K562 (cell line): ENCODE data around the gene DEDD2. TPM values are rescaled to one million over a fixed set of nuclear protein-coding genes. Genes with fewer than 3 reads are reported as not detected.

ENCODE experiments used
- ATAC-seq: fragments of 200-7000 bp; cut with Tn5 transposase; 3 replicates; pipeline ENCODE4 v1.9.1; 2020; ENCODE audit warnings: moderate library complexity
- BruUV-seq: library from RNA; stranded (reverse); fragments of 400-500 nt; replicated peaks from 2 replicates; lab custom pipeline; 2021; lab: Mats Ljungman, UMichigan
- CTCF ChIA-PET: fragments of 300-600 bp; formaldehyde crosslinking; extraction: SDS; loops from one replicate; lab custom pipeline; 2021; ENCODE audit warnings: low intra/inter-chr PET ratio; lab: Yijun Ruan, JAX
- POLR2A ChIA-PET: fragments of 300-600, 350-650 bp; sonication (Branson Sonifier 250); formaldehyde crosslinking; extraction: SDS; loops from one replicate; lab custom pipeline; 2021; ENCODE audit warnings: antibody characterized with exemption, inconsistent platforms; lab: Yijun Ruan, JAX
- DNase-seq, 4 experiments: peaks; one replicate each; pipeline versions ENCODE4 v3.0.0 to v3.0.0-alpha.2; 2011 to 2018; ENCODE audit warnings: low spot score in 3 of 4, mixed read lengths in 3 of 4; ENCODE audit errors: extremely low read depth in 1 of 4
- FAIRE-seq: peaks from 2 replicates; lab custom pipeline; 2011; peaks lifted over from hg19 to GRCh38; lab: Jason Lieb, UNC
- H2AFZ ChIP-seq: 2 replicates; pipeline ENCODE4 v1.6.0; 2011; ENCODE audit warnings: low read depth, low read length, control low read depth, inconsistent platforms
- H3K27ac ChIP-seq: fragments of 200-600 bp; 3 replicates; pipeline ENCODE4 v1.8.0; 2011; ENCODE audit warnings: low read depth, mild to moderate bottlenecking, control low read depth, inconsistent platforms, low read length, moderate library complexity, mixed read lengths; ENCODE audit errors: extremely low read depth
- H3K27me3 ChIP-seq, 2 experiments: fragments of 300-600 bp in 1 of 2; 2 replicates in 1 of 2; 3 replicates in 1 of 2; pipeline versions ENCODE4 v1.6.0 to v1.8.0; 2011; ENCODE audit warnings: inconsistent platforms in 2 of 2, low read length in 2 of 2, mild to moderate bottlenecking in 1 of 2, mixed read lengths in 1 of 2, moderate library complexity in 1 of 2; ENCODE audit not compliant: control insufficient read depth in 2 of 2, insufficient read depth in 2 of 2
- H3K36me3 ChIP-seq: fragments of 300-600 bp; 3 replicates; pipeline ENCODE4 v1.8.0; 2011; ENCODE audit warnings: mild to moderate bottlenecking, low read length, inconsistent platforms; ENCODE audit not compliant: control insufficient read depth, insufficient read depth
- H3K4me1 ChIP-seq, 2 experiments: fragments of 200-600 bp in 1 of 2; replicated peaks in 1 of 2; 2 replicates in 1 of 2; 3 replicates in 1 of 2; pipeline versions ENCODE4 v1.5.1 to v1.8.0; 2011; ENCODE audit warnings: inconsistent platforms in 2 of 2, low read length in 2 of 2, mild to moderate bottlenecking in 1 of 2, mixed read lengths in 1 of 2, moderate library complexity in 1 of 2; ENCODE audit not compliant: control insufficient read depth in 2 of 2, insufficient read depth in 2 of 2
- H3K4me2 ChIP-seq: 2 replicates; pipeline ENCODE4 v1.6.1; 2011; ENCODE audit warnings: low read length, control low read depth, inconsistent platforms, mixed read lengths; ENCODE audit not compliant: insufficient read depth
- H3K4me3 ChIP-seq: fragments of 200-600 bp; sonication (generic), shearing (Covaris generic); 2 replicates; pipeline ENCODE4 v1.5.1; 2016; ENCODE audit warnings: control low read depth, inconsistent platforms
- H3K79me2 ChIP-seq: fragments of 200-600 bp; 3 replicates; pipeline ENCODE4 v1.8.0; 2011; ENCODE audit warnings: low read length, inconsistent platforms; ENCODE audit not compliant: control insufficient read depth, insufficient read depth
- H3K9ac ChIP-seq, 2 experiments: 2 replicates each; pipeline versions ENCODE4 v1.6.0 to v1.6.1; 2011; ENCODE audit warnings: low read depth in 2 of 2, low read length in 2 of 2, control low read depth in 1 of 2, inconsistent platforms in 1 of 2, mild to moderate bottlenecking in 1 of 2, mixed read lengths in 1 of 2; ENCODE audit not compliant: insufficient read depth in 1 of 2
- H3K9me1 ChIP-seq: one replicate; pipeline ENCODE4 v1.6.0; 2011; ENCODE audit warnings: inconsistent platforms, mild to moderate bottlenecking, low read length, moderate library complexity; ENCODE audit not compliant: control insufficient read depth, insufficient read depth
- H3K9me3 ChIP-seq: replicated peaks from 2 replicates; pipeline ENCODE4 v1.5.1; 2011; ENCODE audit warnings: low read depth, low read length, inconsistent platforms; ENCODE audit not compliant: control insufficient read depth, insufficient read depth
- H4K20me1 ChIP-seq: replicated peaks from 2 replicates; pipeline ENCODE4 v1.6.1; 2011; ENCODE audit warnings: low read length, inconsistent platforms, mixed read lengths; ENCODE audit not compliant: control insufficient read depth, insufficient read depth
- FOXJ2 ChIP-seq: fragments of 200-800 bp; sonication (Bioruptor generic); IDR thresholded peaks from 2 replicates; pipeline ENCODE4 v1.6.1; 2016; ENCODE audit warnings: missing genetic modification characterization, missing compliant biosample characterization
- ZNF583 ChIP-seq: fragments of 250-450 bp; sonication (Bioruptor Pico); IDR thresholded peaks from 2 replicates; pipeline ENCODE4 v1.4.0; 2020
- WGBS: fragments of 100-300 bp; shearing (Covaris generic); methylation state at CpG from one replicate; pipeline ENCODE4 v1.1.6; 2016; ENCODE audit warnings: low coverage, mixed read lengths; ENCODE audit not compliant: insufficient coverage; ENCODE audit errors: missing lambda C conversion rate; 5-methylcytosine and 5-hydroxymethylcytosine counted together
- in situ Hi-C: fragments of 300-500 bp; cut with MboI; formaldehyde crosslinking; loops from 4 replicates; pipeline ENCODE4 v1.15.0; 2018; ENCODE audit warnings: inconsistent platforms, mixed read lengths
- intact Hi-C: fragments of 100-400 bp; cut with micrococcal nuclease; formaldehyde crosslinking; loops from 2 replicates; pipeline ENCODE4 v1.14.2; 2022
- polyA plus RNA-seq, 8 experiments: library from polyadenylated mRNA; depleted of rRNA in 4 of 8; stranded (reverse) in 5 of 8; unstranded in 3 of 8; fragments of >200 nt; fragmentation: Nextera tagmentation in 2 of 8; fragmentation: Illumina TruSeq in 1 of 8; extraction: Ambion mirVana in 2 of 8; extraction: Trizol in 1 of 8; gene quantifications; 2 replicates each; pipeline versions ENCODE4 v1.2.1 to v1.2.3, GENCODE V29; 2011 to 2014; ENCODE audit warnings: inconsistent platforms in 1 of 8, missing spikeins in 1 of 8
- total RNA-seq, 7 experiments: library from RNA; depleted of rRNA in 6 of 7; stranded (reverse); fragments of >200 nt in 6 of 7; fragmentation: Illumina TruSeq in 2 of 7; extraction: Trizol in 2 of 7; gene quantifications; 2 replicates each; pipeline versions ENCODE4 v1.2.1 to v1.2.3, GENCODE V29; 2011 to 2021; ENCODE audit warnings: low replicate concordance in 1 of 7
- TF ChIP-seq, protein P1 (sequence below): fragments of 250-450 bp; sonication (Bioruptor Pico); IDR thresholded peaks from 2 replicates; pipeline ENCODE4 v1.5.0; 2021
- TF ChIP-seq, protein P2 (sequence below): IDR thresholded peaks from 3 replicates; pipeline ENCODE4 v1.6.1; 2011; ENCODE audit warnings: borderline replicate concordance, mild to moderate bottlenecking; ENCODE audit not compliant: insufficient read length, insufficient read depth

DEDD2 gene
- total and polyA plus RNA-seq, 9 of the 15 experiments (the other 6 are each of a cell fraction or from before 2014, with no cell fraction given): 4.3 to 43.0 (median 29.2) TPM

DNA sequence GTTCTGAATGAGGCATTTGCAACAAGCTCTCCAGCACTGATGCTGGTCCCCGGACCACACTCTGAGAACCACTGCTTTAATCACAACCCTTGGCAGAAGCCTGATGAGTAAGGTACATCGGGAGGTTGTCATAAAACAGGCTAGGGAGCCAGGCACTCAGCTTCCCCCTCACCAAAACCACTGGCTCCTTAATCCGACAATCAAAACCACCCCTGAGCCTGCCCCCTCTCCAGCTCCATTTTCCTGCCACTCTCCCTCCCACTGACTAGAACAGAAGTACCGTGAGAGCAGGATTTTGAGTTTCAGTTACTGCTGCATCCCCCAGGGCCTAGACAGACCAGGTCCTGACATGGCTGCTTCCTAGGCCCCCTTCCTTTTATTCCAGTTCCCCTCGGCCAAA, 17.7 kb upstream of the DEDD2 start:
- no peak overlapping the region for H3K27ac ChIP-seq
- CTCF ChIA-PET: no interaction called here
- no peak overlapping the region for H3K4me3 ChIP-seq
- 95% methylated on average over 5 of the region's 5 CpGs for WGBS
- intact Hi-C loops: no loop called here
- BruUV-seq: no TSS peak
- H3K36me3 ChIP-seq: peaks cover 89% of the 10 kb centered on the region
- DNase-seq (no peak), ATAC-seq (no peak), FAIRE-seq (no peak)
- peaks cover under 1 to 5% of the 10 kb centered on the region in 2 experiments; a peak in 4 of 5 replicates for H3K4me1 ChIP-seq
- H4K20me1 ChIP-seq: peaks cover 17% of the 10 kb centered on the region
- H2AFZ ChIP-seq: no peak overlapping the region
- no peaks in the 10 kb centered on the region for H3K27me3 ChIP-seq
- in situ Hi-C loops: no loop called here
- no peak overlapping the region for H3K9ac ChIP-seq
- no peaks in the 10 kb centered on the region for H3K9me3 ChIP-seq
- no peak overlapping the region for H3K4me2 ChIP-seq
- H3K9me1 ChIP-seq: peaks cover 3% of the 10 kb centered on the region
- peaks cover 21% of the 10 kb centered on the region for H3K79me2 ChIP-seq
- no peak for TF ChIP-seq FOXJ2 (tag)
- TF ChIP-seq ZNF583 (CRISPR knock-in tag): no peak
- TF ChIP-seq, protein P1, sequence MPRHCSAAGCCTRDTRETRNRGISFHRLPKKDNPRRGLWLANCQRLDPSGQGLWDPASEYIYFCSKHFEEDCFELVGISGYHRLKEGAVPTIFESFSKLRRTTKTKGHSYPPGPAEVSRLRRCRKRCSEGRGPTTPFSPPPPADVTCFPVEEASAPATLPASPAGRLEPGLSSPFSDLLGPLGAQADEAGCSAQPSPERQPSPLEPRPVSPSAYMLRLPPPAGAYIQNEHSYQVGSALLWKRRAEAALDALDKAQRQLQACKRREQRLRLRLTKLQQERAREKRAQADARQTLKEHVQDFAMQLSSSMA (CRISPR knock-in tag): no peak
- TF ChIP-seq, protein P2, sequence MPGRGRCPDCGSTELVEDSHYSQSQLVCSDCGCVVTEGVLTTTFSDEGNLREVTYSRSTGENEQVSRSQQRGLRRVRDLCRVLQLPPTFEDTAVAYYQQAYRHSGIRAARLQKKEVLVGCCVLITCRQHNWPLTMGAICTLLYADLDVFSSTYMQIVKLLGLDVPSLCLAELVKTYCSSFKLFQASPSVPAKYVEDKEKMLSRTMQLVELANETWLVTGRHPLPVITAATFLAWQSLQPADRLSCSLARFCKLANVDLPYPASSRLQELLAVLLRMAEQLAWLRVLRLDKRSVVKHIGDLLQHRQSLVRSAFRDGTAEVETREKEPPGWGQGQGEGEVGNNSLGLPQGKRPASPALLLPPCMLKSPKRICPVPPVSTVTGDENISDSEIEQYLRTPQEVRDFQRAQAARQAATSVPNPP: no peak
- POLR2A ChIA-PET: interaction anchor here (0.6 to 11.7 kb wide), 7 partner anchors 8 to 1952 kb away, joined by 3 to 116 read pairs (median 3); no protein-coding TSS in a partner anchor
